KOPT-K1 (cell line): Measurements from ENCODE around the gene SAXO1.
"Not testable (repeated sequence)": the region's sequence is repeated elsewhere in the genome, so short reads cannot be mapped to it uniquely, and the experiment has no call there.

Experiments
- H3K27ac ChIP-seq: fragments of 200-600 bp; sonication (generic); 2 replicates; pipeline ENCODE4 v1.5.1; 2016; ENCODE audit warnings: antibody characterized with exemption, mild to moderate bottlenecking, low read depth, low read length; ENCODE audit not compliant: poor library complexity, severe bottlenecking
- H3K36me3 ChIP-seq: fragments of 200-600 bp; sonication (generic); 2 replicates; pipeline ENCODE4 v1.5.1; 2017; ENCODE audit warnings: antibody characterized with exemption, mild to moderate bottlenecking, low read length, moderate library complexity; ENCODE audit not compliant: insufficient read depth
- H3K9me3 ChIP-seq: fragments of 200-600 bp; sonication (generic); 2 replicates; pipeline ENCODE4 v1.5.1; 2017; ENCODE audit warnings: antibody characterized with exemption, low read length, mild to moderate bottlenecking; ENCODE audit not compliant: insufficient read depth, poor library complexity, severe bottlenecking

Gene SAXO1

GRCh38 chr9:18969128-18969527, 63.9 kb downstream of the SAXO1 start:
- Histone ChIP-seq H3K9me3 (peaks cover 6% of the 10 kb centered on the region), H3K36me3 (no peaks in the 10 kb centered on the region), H3K27ac (no peak overlapping the region)

- Histone ChIP-seq H3K36me3 (no peaks in the 10 kb centered on the region), H3K27ac (no peak overlapping the region), H3K9me3 (no peaks in the 10 kb centered on the region)
Measured at GRCh38 chr9:18955626-18956025, 77.4 kb downstream of the SAXO1 start.

GRCh38 chr9:18951936-18952335, 81.1 kb downstream of the SAXO1 start:
- Histone ChIP-seq H3K36me3 (no peaks in the 10 kb centered on the region), H3K27ac (no peak overlapping the region)

GRCh38 chr9:18947892-18948339, 85.1 kb downstream of the SAXO1 start:
- Histone ChIP-seq H3K36me3 (no peaks in the 10 kb centered on the region), H3K9me3 (no peaks in the 10 kb centered on the region), H3K27ac (no peak overlapping the region)

More at GRCh38 chr9:18951936-18952335, 81.1 kb downstream of the SAXO1 start:
- H3K9me3 ChIP-seq: no peaks in the 10 kb centered on the region

GRCh38 chr9:18942801-18943200, 90.2 kb downstream of the SAXO1 start:
- no peaks in the 10 kb centered on the region for H3K36me3 ChIP-seq
- H3K27ac ChIP-seq: no peak overlapping the region
- H3K9me3 ChIP-seq: no peaks in the 10 kb centered on the region

GRCh38 chr9:18941060-18941740, 91.8 kb downstream of the SAXO1 start:
- no peaks in the 10 kb centered on the region for H3K36me3 ChIP-seq
- H3K27ac ChIP-seq: no peak overlapping the region
- no peaks in the 10 kb centered on the region for H3K9me3 ChIP-seq

- H3K9me3 ChIP-seq: no peaks in the 10 kb centered on the region
- H3K36me3 ChIP-seq: no peaks in the 10 kb centered on the region
- no peak overlapping the region for H3K27ac ChIP-seq
Measured at GRCh38 chr9:18939943-18940342, 93.1 kb downstream of the SAXO1 start.

GRCh38 chr9:18936094-18936871, 96.7 kb downstream of the SAXO1 start:
- Histone ChIP-seq H3K9me3 (no peaks in the 10 kb centered on the region), H3K27ac (no peak overlapping the region), H3K36me3 (no peaks in the 10 kb centered on the region)

- Histone ChIP-seq H3K9me3 (no peaks in the 10 kb centered on the region), H3K27ac (no peak overlapping the region), H3K36me3 (no peaks in the 10 kb centered on the region)
Measured at GRCh38 chr9:18935541-18935940, 97.5 kb downstream of the SAXO1 start.

- H3K36me3 ChIP-seq, H3K9me3 ChIP-seq, H3K27ac ChIP-seq: not testable (repeated sequence)
Measured at GRCh38 chr9:18930611-18931010, 102.4 kb downstream of the SAXO1 start.

- Histone ChIP-seq H3K36me3 (no peaks in the 10 kb centered on the region), H3K9me3 (no peaks in the 10 kb centered on the region), H3K27ac (no peak overlapping the region)
Measured at GRCh38 chr9:18928711-18929110, 104.3 kb downstream of the SAXO1 start.

- Histone ChIP-seq H3K36me3 (no peaks in the 10 kb centered on the region), H3K9me3 (no peaks in the 10 kb centered on the region), H3K27ac (no peak overlapping the region)
Measured at GRCh38 chr9:18926513-18926912, 106.5 kb downstream of the SAXO1 start.

- Histone ChIP-seq H3K27ac (no peak overlapping the region), H3K9me3 (no peaks in the 10 kb centered on the region), H3K36me3 (no peaks in the 10 kb centered on the region)
Measured at GRCh38 chr9:18925880-18926279, 107.1 kb downstream of the SAXO1 start.

- no peaks in the 10 kb centered on the region for H3K9me3 ChIP-seq
- H3K27ac ChIP-seq: no peak overlapping the region
- no peaks in the 10 kb centered on the region for H3K36me3 ChIP-seq
Measured at GRCh38 chr9:18923671-18924430, 109.2 kb downstream of the SAXO1 start.

- Histone ChIP-seq H3K27ac (no peak overlapping the region), H3K36me3 (no peaks in the 10 kb centered on the region), H3K9me3 (no peaks in the 10 kb centered on the region)
Measured at GRCh38 chr9:18923167-18923566, 109.8 kb downstream of the SAXO1 start.
